ENCODE measurements around the gene PWWP2B. TPM values are rescaled to one million over a fixed set of nuclear protein-coding genes. Genes with fewer than 3 reads are reported as not detected.

Gene PWWP2B
- total and polyA plus RNA-seq, 2 of the 13 experiments (the other 11 are each of a cell fraction or from before 2014, with no cell fraction given), result 2.3 to 4.7 TPM

- FAIRE-seq (no peak), ATAC-seq (peak; percentile 62), DNase-seq (ENCODE audit: low spot score) (peak; percentile 26)
- Histone ChIP-seq H3K27me3 (ENCODE audit: control insufficient read depth in 1 of 2, insufficient read depth in 2 of 2, low read length in 2 of 2) (peaks cover 8 to 28% of the 10 kb centered on the region in 2 experiments; a peak in 3 of 5 replicates), H3K27ac (ENCODE audit: extremely low read length, insufficient read depth, low read length) (peak overlapping the region; percentile 86), H2AFZ (ENCODE audit: low read length) (no peak overlapping the region), H3K79me2 (ENCODE audit: insufficient read depth, low read length) (no peaks in the 10 kb centered on the region), H3K4me1 (ENCODE audit: insufficient read depth, low read length) (peaks cover 37% of the 10 kb centered on the region), H4K20me1 (ENCODE audit: insufficient read depth, low read length) (no peaks in the 10 kb centered on the region), H3K4me2 (ENCODE audit: low read depth, low read length) (peak overlapping the region; percentile 82), H3K9me3 (ENCODE audit: low read length) (no peaks in the 10 kb centered on the region), H3K36me3 (replicated peaks in 1 of 2; ENCODE audit: control insufficient read depth in 1 of 2, insufficient read depth in 2 of 2, low read length in 2 of 2) (no peaks in the 10 kb centered on the region; a peak in 1 of 5 replicates), H3K9ac (ENCODE audit: insufficient read depth, low read depth, low read length) (peak overlapping the region; percentile 75), H3K4me3 (replicated peaks in 1 of 3; ENCODE audit: insufficient read depth in 1 of 3, low read depth in 2 of 3, low read length in 3 of 3) (peak overlapping the region; percentile 61 to 75 (median 62); a peak in 4 of 6 replicates)
- ChIA-PET CTCF (ENCODE audit: low intra/inter-chr PET ratio, low total read pairs) (interaction anchor here (0.9 kb wide), 1 partner anchor 50 kb away, joined by 3 read pairs; no protein-coding TSS in a partner anchor), POLR2A (no interaction called here)
- in situ Hi-C loops (cut with HindIII; ENCODE audit: extremely low pct_ligation_motif_present, low pct_unique_long_range_greater_than_20kb) (no loop called here), intact Hi-C loops (cut with micrococcal nuclease; ENCODE audit: unreplicated experiment) (no loop called here)
- no CpG with 5 or more reads among the region's 80 CpGs for WGBS (ENCODE audit: low lambda C conversion rate)
- BruUV-seq (replicated peaks), result no TSS peak
- TF ChIP-seq HMGXB4 (CRISPR knock-in tag; IDR thresholded peaks at IDR 0.05; ENCODE audit: borderline replicate concordance in 1 of 2, low read depth in 1 of 2) (peak in 1 of 2 experiments; percentile 5; a peak in 1 of 4 replicates), ZNF382 (CRISPR knock-in tag; IDR thresholded peaks at IDR 0.05; ENCODE audit: borderline replicate concordance) (no peak), DNMT3B (CRISPR knock-in tag; conservative IDR thresholded peaks at IDR 0.05) (no peak), ZFY (CRISPR knock-in tag; IDR thresholded peaks at IDR 0.05) (peak; percentile 26; the same call in 1 of the 2 replicates), LBX2 (CRISPR knock-in tag; IDR thresholded peaks at IDR 0.05; ENCODE audit: borderline replicate concordance) (no peak), ELF3 (CRISPR knock-in tag; IDR thresholded peaks at IDR 0.05) (0 out of 2 replicates have a peak, but pooled peaks have one; percentile 0), AGO1 (IDR thresholded peaks at IDR 0.05; ENCODE audit: low read depth, low read length, poor library complexity, severe bottlenecking) (no peak), ZBTB2 (CRISPR knock-in tag; IDR thresholded peaks at IDR 0.05; ENCODE audit: low read depth) (peak; percentile 60), MAX (IDR thresholded peaks at IDR 0.05) (peak; percentile 24; the same call in 1 of the 2 replicates), CTCF (CRISPR knock-in tag; IDR thresholded peaks at IDR 0.05) (peak; percentile 39; the same call in 1 of the 2 replicates), ZNF281 (CRISPR knock-in tag; IDR thresholded peaks at IDR 0.05; ENCODE audit: borderline replicate concordance) (0 out of 2 replicates have a peak, but pooled peaks have one; percentile 8), RAD21 (CRISPR knock-in tag; IDR thresholded peaks at IDR 0.05) (0 out of 2 replicates have a peak, but pooled peaks have one; percentile 42)
Observed at GRCh38 chr10:132396494-132397035, 435 bp upstream of the PWWP2B start.
